Heart left ventricle (tissue), 13 donors: Measurements from ENCODE around the gene STXBP1.

Source experiments
- CTCF ChIP-seq, 12 donors: fragments of 200-600 bp; sonication (generic) in 4 of 12; IDR thresholded peaks; one replicate each; pipeline versions ENCODE4 v1.5.0 to v1.8.0; 2018 to 2022; ENCODE audit warnings: antibody characterized with exemption in 12 of 12, mild to moderate bottlenecking in 5 of 12
- POLR2A ChIP-seq, 2 donors: fragments of 450-650 bp; IDR thresholded peaks; one replicate each; pipeline ENCODE4 v1.6.1; 2017; ENCODE audit warnings: antibody characterized with exemption in 2 of 2, mild to moderate bottlenecking in 2 of 2, moderate library complexity in 2 of 2
- donor health status: ischemic (EF 13 %, LVEDD 7.1; RV severe dilation, severe dysfunction).
- donor health status: DM: no; HTN: yes; CAD: no.
- donor health status: DM: no; HTN: no; CAD: no.
- donor health status: ischemic (EF 25% LVEDD 6.9; RV normal size, moderate dysfunction).
- donor health status: ischemic (EF 25% LVEDD 5.7; RV mildly dilated, moderate dysfunction).
- donor health status: ischemic (EF 35%, LVEDD 5.7; RV mildly dilated, moderate dysfunction).
- donor health status: nonischemic (EF 11% LVEDD 7.7; RV severe dilation, severe dysfunction).
- donor health status: DM: yes; HTN: yes; CAD: no.
- donor health status: PGD.
- donor health status: ischemic (EF 29% LVEDD 5.4; RV normal size, mild dysfunction).
- donor health status: nonischemic (EF 23%, LVEDD 6.1; RV moderate dilation, normal function).

GRCh38 chr9:127664678-127665507 lies 52.8 kb downstream of the STXBP1 start:
- TF ChIP-seq CTCF (IDR thresholded peaks at IDR 0.05) (no peak), POLR2A (IDR thresholded peaks at IDR 0.05) (no peak)
